GM21529 (cell line): ENCODE measurements around the gene PPP5C.
"Not testable (repeated sequence)": the region's sequence is repeated elsewhere in the genome, so short reads cannot be mapped to it uniquely, and the experiment has no call there.

ENCODE experiments used
- ATAC-seq: cut with Tn5 transposase; IDR thresholded peaks from one replicate; pipeline ENCODE4 v1.9.1; 2021; ENCODE audit not compliant: unreplicated experiment

Gene PPP5C

DNA sequence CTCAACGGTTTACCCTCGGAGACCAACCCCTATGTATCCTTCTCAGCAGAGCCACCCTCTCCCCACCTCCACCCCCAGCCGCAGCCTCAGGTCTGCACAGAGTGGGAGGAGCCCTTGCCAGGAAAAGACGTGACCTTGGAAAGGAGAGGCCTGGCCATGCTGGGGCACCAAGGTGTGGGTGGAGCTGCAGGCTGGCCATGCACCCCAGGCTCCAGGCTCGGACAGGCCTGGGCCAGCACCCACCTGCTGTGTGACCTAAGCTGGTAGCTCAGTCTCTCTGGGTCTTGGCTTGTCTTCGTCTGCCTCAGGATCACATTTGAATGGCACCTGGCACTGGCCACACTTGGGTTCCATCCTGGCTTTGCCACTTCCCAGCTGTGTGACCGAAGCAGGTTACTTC, 37.0 kb downstream of the PPP5C start:
- no peak for ATAC-seq

DNA sequence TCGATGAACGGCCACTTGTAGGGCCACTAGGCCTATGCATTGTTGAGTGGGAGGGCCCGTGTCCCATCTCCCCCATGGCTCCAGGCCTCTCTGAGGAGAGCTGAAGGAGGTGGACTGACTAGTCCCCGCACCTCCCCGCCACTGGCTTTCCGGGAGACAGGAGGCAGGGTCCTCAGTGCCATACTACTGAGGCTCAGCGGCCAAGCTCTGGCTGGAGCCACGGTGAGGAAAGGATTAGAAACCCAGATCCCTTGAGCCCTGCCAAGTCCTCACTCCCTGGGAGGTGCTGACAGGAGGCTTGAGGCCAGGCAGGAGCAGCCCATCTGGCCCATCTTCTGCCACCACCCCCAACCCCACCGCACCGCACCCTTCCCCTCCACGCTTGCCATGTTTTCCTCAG, 37.5 kb downstream of the PPP5C start:
- no peak for ATAC-seq

DNA sequence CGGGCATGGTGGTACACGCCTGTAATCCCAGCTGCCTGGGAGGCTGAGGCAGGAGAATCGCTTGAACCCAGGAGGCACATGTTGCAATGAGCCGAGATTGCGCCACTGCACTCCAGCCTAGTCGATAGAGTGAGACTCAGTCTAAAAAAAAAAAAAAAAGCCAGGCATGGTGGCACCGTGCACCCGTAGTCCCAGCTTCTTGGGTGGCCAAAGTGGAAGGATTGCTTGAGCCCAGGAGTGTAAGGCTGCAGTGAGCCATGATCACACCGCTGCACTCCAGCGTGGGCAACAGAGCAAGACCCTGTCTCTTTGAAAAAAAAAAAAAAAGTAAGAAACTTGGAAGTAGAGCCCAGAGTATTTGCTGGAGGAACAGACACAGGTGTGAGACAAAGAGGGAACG, 38.7 kb downstream of the PPP5C start:
- ATAC-seq: no peak

DNA sequence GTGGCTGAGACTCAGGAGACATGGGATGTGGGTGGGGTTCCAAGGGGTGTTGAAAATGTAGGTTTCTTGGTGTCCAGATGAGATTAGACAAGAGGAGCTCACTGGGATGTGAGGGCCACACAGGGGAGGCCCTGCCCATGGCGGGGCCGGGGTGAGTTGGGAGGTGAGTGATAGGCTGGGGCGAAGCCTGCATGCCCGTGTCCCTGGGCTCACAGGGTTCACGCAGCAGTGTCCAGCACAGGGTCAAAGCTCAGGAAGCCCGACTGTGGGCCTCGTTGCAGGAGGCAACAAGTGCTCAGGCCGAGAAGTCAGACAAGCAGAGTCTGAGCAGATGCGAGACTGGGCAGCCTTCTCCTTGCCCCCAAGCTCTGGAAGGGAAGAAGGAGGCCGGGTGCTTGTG, 39.3 kb downstream of the PPP5C start:
- ATAC-seq: no peak

DNA sequence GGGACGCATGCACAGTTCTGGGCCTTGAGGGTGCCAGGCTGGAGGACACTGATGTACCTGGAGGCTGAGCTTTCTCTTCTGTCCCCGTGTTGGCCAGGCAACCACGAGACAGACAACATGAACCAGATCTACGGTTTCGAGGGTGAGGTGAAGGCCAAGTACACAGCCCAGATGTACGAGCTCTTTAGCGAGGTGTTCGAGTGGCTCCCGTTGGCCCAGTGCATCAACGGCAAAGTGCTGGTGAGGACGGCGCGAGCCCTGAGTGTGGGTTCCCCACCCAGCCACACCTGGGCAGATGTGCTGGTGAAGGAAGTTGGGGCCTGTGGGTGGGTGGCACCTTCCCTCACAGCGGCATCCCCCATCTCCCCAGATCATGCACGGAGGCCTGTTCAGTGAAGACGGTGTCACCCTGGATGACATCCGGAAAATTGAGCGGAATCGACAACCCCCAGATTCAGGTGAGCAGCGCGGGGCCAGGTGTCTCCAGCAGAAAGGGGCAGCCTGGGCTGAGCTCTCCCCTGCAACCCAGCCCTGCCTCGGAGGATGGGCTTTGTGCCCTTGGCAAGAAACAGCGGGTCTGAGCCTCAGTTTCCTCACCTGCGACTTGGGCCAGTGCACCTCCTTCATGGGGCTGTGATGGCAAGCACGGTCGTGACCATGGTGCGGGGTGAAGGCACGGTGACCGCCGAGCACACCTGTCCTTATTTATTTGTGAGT, 40.3 kb downstream of the PPP5C start:
- ATAC-seq: no peak

DNA sequence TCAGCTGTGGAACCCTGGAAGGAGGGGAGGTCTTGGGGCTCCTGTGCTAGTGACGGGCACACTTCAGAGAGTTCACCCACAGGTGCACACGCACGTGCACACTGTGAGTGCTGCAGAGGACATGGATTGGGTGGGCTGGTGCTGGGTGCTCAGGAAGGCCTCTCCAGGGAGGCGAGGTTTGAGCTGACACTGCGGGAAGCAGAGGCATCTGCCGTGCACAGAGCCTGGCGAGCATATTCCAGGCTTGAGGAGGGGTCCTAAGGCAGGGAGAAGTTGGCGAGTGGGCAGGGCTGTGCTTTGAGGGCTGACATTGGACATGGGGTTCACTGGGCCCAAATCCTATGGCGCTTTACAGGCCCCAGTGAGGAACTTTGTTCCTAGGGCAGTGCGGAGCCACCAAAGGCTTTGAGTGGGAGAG, 40.8 kb downstream of the PPP5C start:
- ATAC-seq: no peak

DNA sequence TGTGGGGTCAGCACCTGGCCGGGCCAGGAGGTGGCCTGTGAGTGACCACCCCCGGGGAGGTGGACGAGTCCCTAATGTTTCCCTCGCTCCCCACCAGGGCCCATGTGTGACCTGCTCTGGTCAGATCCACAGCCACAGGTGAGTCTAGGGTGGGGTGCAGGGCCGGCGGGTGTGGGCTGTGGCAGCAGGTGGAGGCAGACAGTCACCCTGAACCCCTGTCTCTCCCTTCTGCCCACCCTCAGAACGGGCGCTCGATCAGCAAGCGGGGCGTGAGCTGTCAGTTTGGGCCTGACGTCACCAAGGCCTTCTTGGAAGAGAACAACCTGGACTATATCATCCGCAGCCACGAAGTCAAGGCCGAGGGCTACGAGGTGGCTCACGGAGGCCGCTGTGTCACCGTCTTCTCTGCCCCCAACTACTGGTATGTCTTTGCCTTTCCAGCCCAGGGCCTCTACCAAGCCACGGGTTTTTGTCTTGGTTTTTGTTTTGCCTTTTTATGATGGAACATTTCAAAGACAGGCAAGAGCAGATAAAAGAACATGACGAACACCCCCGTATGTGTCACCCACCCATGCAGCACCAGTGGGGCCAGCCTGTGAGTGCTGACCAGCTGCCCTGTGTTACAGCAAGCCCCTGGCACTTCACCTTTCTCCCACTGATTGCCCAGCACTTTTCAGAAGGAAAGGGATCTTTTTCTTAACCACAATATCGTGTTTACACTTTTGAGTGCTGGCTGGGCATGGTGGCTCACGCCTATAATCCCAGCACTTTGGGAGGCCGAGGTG, 41.6 kb downstream of the PPP5C start:
- ATAC-seq: no peak

DNA sequence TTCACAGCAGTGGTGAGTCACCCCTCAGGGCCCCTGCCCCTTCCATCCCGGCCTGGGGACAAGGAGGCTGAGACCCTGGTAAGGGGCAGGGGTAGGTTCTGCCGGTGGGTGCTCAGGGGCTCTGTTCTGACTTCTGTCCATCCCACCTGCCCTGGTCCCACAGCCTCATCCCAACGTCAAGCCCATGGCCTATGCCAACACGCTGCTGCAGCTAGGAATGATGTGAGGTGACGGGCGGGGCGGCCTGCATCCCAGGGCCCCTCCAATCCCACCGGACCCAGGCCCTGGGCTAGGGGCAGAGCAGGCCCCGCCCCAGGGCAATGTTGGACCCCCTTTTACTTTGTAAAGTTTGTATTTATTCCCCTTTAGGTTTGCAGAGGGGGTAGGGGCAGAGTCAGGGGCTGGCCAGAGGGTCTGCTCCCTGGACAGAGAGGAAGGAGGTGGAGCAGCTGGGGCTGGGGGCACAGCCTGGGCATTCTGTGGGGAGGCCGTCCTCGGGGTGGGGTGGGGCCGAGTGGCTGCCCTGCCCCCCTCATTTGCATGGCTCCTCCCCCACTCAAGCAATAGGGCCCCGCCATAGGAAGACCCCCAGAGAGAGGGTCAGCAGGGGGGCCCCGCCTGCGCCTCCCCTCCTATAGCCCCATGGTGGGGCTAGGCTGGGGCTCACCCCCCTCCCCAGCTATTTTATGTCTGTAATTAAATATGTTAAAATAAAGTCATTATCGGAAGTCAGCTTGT, 43.4 kb downstream of the PPP5C start:
- no peak for ATAC-seq

DNA sequence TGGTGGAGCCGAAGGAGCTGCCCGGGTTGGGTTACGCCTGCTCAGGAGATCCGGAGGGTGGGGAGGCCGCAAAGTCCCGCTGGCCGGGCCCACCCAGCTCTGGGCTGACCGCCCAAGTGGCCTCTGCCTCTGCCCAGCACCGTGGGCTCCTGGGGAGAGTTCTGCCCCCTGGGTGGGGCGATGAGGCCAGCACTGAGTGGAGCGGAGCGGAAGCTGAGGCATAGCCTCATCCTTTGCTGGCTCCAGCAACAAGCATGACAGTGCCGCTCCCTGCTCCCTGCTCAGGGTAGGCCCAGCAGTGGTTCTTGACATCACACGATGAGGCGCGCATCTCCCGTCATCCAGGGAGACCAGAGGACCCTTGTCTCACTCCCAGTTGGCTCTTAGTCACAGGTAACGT, 44.0 kb downstream of the PPP5C start:
- no peak for ATAC-seq

DNA sequence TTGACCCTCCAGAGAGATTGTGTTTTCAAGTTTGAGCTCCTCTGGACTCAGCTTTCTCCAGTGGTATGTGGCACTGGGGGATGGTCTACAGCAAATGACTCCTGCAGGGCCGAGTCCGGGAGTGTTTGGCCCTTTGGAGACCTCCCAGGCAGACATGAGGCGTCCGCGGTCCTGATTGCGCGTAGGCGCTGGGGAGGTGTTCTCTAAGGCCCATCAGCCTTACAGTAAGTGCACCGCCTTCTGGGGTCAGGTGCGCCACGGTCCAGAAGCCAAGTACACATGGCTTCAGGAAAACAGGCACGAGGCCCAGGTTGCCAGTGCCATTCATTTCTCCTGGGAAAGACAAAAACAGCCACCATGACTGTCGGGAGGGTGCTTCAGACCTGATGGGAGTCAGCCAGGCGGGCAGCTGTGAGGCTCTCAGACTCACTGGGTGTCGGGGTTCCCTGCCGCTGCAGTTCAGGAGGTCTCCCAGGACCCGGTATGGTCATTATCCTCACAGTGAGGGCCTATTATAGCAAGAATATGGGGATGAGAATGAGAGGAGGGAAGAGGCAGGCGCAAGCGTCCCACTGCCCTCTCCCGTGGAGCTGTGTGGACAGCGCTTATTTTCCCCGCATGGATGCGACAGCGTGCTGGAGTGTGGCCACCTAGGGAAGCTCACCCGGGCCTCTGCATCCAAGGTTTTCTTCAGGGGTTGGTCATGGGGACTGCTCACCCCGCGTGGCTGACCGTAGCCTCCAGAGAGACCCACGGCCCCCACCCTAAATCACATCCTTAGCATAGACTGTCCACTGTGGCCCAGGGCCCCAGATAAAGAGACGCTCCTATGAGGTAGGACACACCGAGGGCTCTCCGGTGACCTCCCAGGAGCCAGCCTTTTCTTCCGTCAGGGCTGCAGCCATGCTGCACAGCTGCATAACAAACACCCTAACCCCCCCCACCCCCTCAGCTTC, 44.7 kb downstream of the PPP5C start:
- ATAC-seq: no peak

DNA sequence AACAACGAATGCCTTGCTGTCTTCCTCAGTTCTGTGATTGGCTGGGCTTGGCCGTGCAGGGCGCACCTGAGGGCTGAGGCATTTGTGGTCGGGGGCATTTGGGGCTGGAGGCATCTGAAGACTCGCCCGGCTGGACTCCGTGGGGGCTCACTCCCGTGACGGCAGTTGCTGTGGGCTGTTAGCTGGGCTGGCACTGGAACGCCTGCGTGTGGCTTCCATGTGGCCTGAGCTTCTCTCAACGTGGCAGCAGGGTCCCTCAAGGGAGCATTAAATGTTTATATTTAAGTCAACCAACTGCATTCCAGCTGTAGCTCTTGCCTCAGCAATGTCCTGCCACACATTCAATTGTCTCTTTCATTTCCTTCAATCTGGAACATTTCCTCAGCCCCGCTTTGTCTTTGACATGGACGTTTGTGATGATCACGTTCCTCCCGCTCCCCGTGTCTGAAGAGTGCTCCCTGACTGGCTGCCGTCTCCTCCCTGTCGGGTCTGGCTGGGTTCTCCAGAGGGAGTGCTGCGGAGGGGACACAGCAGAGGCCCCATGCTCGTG, 45.4 kb downstream of the PPP5C start:
- ATAC-seq: no peak

DNA sequence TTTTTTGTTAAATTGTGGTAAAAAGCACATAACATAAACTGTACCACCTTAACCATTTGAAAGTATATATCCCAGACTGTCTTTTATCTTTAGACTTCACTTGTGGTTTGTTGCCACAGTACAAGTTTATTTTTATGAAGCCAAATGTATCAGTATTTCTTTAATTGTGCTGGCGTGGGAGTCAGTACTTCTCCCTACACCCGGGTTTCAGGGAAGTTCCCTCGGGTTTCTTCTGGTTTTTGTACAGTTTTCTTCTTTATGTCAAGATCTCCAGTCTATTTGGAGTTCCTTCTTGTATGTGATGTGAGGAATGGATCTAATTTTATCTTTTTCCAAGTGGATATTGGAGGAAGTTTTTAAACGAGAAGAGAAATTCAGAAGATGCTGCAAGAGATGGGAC, 46.0 kb downstream of the PPP5C start:
- no peak for ATAC-seq

DNA sequence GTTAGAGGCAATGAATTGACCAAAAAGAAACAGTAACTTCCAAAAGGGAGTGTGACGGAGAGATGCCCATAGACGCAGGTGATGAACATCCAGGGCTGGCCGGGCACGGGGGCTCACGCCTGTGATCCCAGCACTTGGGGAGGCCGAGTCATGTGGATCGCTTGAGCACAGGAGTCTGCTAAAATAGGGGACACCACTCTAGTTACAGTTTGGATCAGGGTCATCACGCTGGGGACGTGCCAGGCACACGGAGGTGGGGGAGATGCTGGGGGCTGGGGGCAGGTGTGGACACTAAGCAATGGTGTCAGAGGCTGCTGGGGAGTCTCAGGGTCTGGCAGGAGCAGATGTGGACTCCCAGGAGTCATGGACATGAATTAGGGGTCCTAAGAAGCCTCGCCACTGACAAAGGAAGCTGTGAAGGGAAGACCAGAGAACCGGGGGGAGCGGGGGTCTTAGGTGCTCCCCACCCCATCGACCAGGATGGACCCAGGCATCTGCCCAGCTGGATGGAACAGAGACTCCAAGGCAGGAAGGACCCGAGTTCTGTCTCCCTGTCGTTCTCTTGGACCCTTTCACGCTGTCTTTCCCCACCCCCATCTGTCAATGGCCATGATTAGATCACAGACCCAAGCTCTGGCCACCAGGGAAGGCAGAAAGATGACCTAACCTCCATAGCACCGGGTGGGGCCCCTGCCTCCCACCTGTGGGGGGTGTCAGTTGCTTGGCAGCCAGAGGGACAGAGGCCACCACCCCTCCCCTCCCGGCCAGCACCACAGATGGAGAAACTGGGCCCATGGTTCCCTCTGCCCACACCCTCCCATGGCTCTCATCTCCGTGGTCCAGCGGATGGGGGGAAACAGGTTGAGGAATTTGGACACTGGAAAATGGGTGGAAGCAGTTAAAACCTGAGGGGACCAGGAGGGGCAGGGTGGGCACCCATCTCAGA, 46.8 kb downstream of the PPP5C start:
- no peak for ATAC-seq

DNA sequence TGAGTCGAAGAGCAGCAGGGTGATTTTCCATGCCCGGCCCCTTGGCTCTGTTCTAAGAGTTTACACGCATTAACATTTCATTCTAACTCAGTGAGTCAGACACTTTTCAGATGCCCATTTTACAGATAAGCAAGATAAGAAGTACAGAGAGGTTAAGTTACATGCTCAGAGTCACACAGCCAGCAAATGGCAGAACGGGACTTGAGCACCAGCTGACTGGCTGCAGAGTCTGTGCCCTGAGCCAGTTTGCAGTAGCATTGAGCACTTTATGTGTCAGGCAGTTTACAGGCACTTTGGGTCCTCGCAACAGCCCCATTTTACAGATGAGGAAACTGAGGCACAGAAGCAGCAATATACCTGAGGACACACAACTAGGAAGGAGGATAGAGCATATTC, 47.5 kb downstream of the PPP5C start:
- no peak for ATAC-seq

DNA sequence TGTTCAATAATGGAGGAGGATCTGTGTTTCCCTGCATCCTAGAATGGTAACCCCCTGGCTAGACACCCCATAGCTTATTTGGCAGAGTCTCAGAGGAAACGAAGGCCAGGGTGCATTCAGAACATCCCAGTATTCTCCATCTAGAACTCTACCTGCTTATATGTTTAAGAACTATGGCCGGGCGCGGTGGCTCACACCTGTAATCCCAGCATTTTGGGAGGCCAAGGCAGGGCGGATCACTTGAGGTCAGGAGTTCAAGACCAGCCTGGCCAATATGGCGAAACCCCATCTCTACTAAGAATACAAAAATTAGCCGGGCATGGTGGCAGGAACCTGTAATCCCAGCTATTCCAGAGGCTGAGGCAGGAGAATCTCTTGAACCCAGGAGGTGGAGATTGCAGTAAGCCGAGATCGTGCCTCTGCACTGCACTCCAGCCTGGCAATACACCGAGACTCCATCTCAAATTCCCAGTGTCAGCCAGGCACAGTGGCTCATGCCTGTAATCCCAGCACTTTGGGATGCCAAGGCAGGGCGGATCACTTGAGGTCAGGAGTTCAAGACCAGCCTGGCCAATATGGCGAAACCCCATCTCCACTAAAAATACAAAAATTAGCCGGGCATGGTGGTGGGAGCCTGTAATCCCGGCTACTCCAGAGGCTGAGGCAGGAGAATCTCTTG, 51.1 kb downstream of the PPP5C start:
- ATAC-seq: not testable (repeated sequence)

DNA sequence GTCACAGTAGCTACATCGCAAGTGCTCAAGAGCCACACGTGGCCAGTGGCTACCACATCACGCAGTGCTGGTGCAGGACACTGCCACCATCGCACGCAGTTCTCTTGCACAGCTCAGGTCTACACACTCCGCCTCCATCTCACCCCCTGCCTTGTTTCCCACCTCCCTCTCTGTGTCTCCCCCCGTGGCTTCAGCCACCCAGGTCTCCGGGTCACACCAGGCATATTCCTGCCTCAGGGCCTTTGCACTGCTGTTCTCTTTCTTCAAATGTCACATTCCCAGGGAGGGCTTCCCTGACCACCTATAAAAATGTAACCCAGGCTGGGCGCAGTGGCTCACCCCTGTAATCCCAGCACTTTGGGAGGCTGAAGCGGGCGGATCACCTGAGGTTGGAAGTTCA, 55.8 kb downstream of the PPP5C start:
- no peak for ATAC-seq

DNA sequence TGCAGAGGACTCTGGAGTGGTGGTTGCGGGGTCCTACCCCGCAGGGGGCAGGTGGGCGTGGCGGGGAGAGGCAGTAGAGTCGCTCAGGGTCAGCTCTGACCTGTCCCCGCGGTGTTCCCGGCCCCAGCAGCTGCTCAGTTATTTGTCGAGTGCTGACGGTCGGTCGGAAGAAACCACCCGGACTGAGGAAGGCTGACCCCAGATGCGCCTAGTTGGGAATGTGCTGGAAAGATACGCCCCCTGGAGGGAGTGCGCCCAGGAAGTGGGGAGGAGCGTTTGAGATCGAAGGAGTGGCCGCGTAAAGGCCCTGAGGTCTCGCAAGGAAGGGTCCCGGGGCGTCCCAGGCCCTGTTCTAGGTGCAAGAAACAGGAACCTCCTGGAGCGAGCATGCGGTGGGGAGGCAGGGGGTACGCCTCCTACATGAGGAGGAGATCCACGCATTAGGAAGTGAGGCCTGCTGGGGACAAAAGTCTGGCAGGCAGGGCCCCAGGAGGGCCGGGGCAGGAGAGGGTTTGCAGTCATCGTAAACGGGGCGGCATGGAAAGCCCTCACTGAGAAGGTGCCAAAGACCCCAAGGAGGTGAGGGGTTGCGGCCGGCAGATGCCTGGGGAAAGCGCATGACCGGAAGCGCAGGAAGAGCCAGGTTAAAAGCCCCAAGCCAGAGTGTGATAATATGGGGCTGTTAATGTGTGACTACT, 57.3 kb downstream of the PPP5C start:
- ATAC-seq: no peak

DNA sequence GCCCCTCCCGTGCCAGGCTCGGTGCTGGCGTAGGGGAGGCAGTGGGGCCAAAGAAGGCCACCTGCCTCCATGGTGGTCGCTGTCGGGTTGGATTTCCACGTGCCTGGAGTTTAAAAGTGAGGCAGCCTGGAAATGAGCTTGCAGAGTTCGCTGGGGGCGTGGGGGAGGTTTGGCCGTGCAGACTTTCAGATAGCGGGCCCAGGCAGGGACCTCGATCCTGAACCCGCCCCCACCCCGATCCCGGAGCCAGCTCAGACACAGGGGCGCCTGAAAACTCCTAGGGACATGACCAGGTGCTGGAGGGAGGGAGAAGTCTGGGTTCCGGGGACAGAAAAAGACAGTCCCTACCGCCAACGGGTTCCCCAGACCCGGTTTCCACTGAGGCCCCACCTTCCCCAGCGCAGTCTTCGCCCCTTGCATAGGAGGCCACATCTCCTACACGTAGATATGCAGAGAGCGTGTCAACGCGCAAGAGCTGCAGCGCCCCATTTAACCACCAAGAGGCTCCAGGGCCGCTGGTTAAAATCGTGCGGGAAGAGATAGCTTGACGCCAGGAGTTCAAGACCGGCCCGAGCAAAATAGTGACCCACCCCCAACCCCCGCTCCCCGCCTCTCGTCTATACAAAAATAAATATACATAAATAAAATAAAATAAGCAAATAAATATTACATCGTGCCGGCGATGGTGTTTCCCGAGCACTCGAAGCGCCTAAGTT, 58.0 kb downstream of the PPP5C start:
- ATAC-seq: no peak
